ENCODE results near the gene TRAF2. TPM values are rescaled to one million over a fixed set of nuclear protein-coding genes. Genes with fewer than 3 reads are reported as not detected.
A peak's percentile ranks its signal among the peaks of the same experiment; 100 is the strongest.
"Not testable (repeated sequence)": the region's sequence is repeated elsewhere in the genome, so short reads cannot be mapped to it uniquely, and the experiment has no call there.

The TRAF2 gene
- polyA plus RNA-seq: 10 to 100 TPM in 2 of 3 donors, 1 to 10 TPM in 1; 7.6 to 32.7 (median 11.0) TPM

- Mint-ChIP-seq H3K27ac (peak within 1 kb of the TSS; percentile 87 to 97 (median 92)), H3K4me3 (peak within 1 kb of the TSS; percentile 81 to 89 (median 85)), H3K4me1 (peaks cover 31 to 41% of the 10 kb centered on the region in 2 donors), H3K27me3 (ENCODE audit: low read depth in 3 of 3) (peaks cover 0 to 3% (median 2%) of the 10 kb centered on the region in 3 donors), H3K9me3 (no peaks in the 10 kb centered on the region), H3K36me3 (no peaks in the 10 kb centered on the region)
- DNase-seq: peak; percentile 97 to 98 (median 98)
These were observed at the start of gene TRAF2 for GRCh38 chr9:136885950-136886578. TSS of gene TRAF2 (plus strand) at chr9:136886516. CDS start at chr9:136898741, 12,225 bp downstream.

GRCh38 chr9:136837146-136837855 lies 49.0 kb upstream of the TRAF2 start:
- H3K27ac Mint-ChIP-seq: no peak overlapping the region
- DNase-seq: no peak
- peaks cover 0 to 4% (median 0%) of the 10 kb centered on the region in 3 donors for H3K36me3 Mint-ChIP-seq
- H3K9me3 Mint-ChIP-seq: no peaks in the 10 kb centered on the region
- no peak overlapping the region for H3K4me3 Mint-ChIP-seq
- H3K27me3 Mint-ChIP-seq (ENCODE audit: low read depth in 3 of 3): peaks cover 0 to 2% (median under 1%) of the 10 kb centered on the region in 3 donors
- peaks cover 0 to 6% of the 10 kb centered on the region in 2 donors for H3K4me1 Mint-ChIP-seq

- H3K4me1 Mint-ChIP-seq; H3K36me3 Mint-ChIP-seq; H3K27me3 Mint-ChIP-seq (ENCODE audit: low read depth in 3 of 3); H3K27ac Mint-ChIP-seq; H3K4me3 Mint-ChIP-seq; DNase-seq; H3K9me3 Mint-ChIP-seq: not testable (repeated sequence)
These were observed 48.4 kb upstream of the TRAF2 start for GRCh38 chr9:136837856-136838277.

- H3K27ac Mint-ChIP-seq: no peak overlapping the region
- no peak overlapping the region for H3K4me3 Mint-ChIP-seq
These were observed 47.7 kb upstream of the TRAF2 start for GRCh38 chr9:136838314-136839228.

GRCh38 chr9:136839229-136840139 lies 46.8 kb upstream of the TRAF2 start:
- DNase-seq: no peak
- Mint-ChIP-seq H3K36me3 (peaks cover 0 to 4% (median 0%) of the 10 kb centered on the region in 3 donors), H3K4me3 (no peak overlapping the region), H3K9me3 (no peaks in the 10 kb centered on the region), H3K27ac (peak overlapping the region in 1 of 6 donors; percentile 22), H3K4me1 (peaks cover 4 to 11% of the 10 kb centered on the region in 2 donors), H3K27me3 (ENCODE audit: low read depth in 3 of 3) (peaks cover 7 to 10% (median 8%) of the 10 kb centered on the region in 3 donors)

More at GRCh38 chr9:136838314-136839228, 47.7 kb upstream of the TRAF2 start:
- Mint-ChIP-seq H3K4me1 (peaks cover 2 to 9% of the 10 kb centered on the region in 2 donors), H3K9me3 (no peaks in the 10 kb centered on the region), H3K36me3 (peaks cover 0 to 4% (median 0%) of the 10 kb centered on the region in 3 donors), H3K27me3 (ENCODE audit: low read depth in 3 of 3) (peaks cover 3 to 6% (median 4%) of the 10 kb centered on the region in 3 donors)
- DNase-seq: no peak

GRCh38 chr9:136840140-136840876 lies 46.0 kb upstream of the TRAF2 start:
- Mint-ChIP-seq H3K27ac (peak overlapping the region in 2 of 6 donors; percentile 22 to 28), H3K36me3 (peaks cover 0 to 4% (median 0%) of the 10 kb centered on the region in 3 donors), H3K4me3 (no peak overlapping the region), H3K4me1 (peaks cover 4 to 14% of the 10 kb centered on the region in 2 donors), H3K9me3 (no peaks in the 10 kb centered on the region), H3K27me3 (ENCODE audit: low read depth in 3 of 3) (peaks cover 9 to 14% (median 12%) of the 10 kb centered on the region in 3 donors)
- no peak for DNase-seq

GRCh38 chr9:136840877-136841645 lies 45.3 kb upstream of the TRAF2 start:
- Mint-ChIP-seq H3K27ac (no peak overlapping the region), H3K36me3 (peaks cover 0 to 4% (median 0%) of the 10 kb centered on the region in 3 donors), H3K9me3 (no peaks in the 10 kb centered on the region)

GRCh38 chr9:136841646-136842379 lies 44.5 kb upstream of the TRAF2 start:
- Mint-ChIP-seq H3K4me3 (peak overlapping the region; percentile 88 to 93 (median 89)), H3K4me1 (peaks cover 4 to 14% of the 10 kb centered on the region in 2 donors), H3K27me3 (ENCODE audit: low read depth in 3 of 3) (peaks cover 16 to 24% (median 22%) of the 10 kb centered on the region in 3 donors), H3K27ac (peak overlapping the region; percentile 68 to 93 (median 82))
- H3K9me3 Mint-ChIP-seq, H3K36me3 Mint-ChIP-seq, DNase-seq: not testable (repeated sequence)

More at GRCh38 chr9:136840877-136841645, 45.3 kb upstream of the TRAF2 start:
- Mint-ChIP-seq H3K4me3 (no peak overlapping the region), H3K4me1 (peaks cover 4 to 14% of the 10 kb centered on the region in 2 donors), H3K27me3 (ENCODE audit: low read depth in 3 of 3) (peaks cover 11 to 19% (median 17%) of the 10 kb centered on the region in 3 donors)
- no peak for DNase-seq

GRCh38 chr9:136842380-136842948 lies 43.9 kb upstream of the TRAF2 start, which contains the start of gene AJM1:
TSS of gene AJM1 (plus strand) at chr9:136842478. CDS start at chr9:136844415, 1,937 bp downstream.
- not testable (repeated sequence) for H3K9me3 Mint-ChIP-seq, H3K36me3 Mint-ChIP-seq
- H3K4me3 Mint-ChIP-seq: peak within 1 kb of the TSS; percentile 88 to 93 (median 89)
- peak; percentile 81 to 83 (median 82) for DNase-seq
- H3K4me1 Mint-ChIP-seq: peaks cover 5 to 14% of the 10 kb centered on the region in 2 donors
- H3K27ac Mint-ChIP-seq: peak within 1 kb of the TSS; percentile 68 to 94 (median 90)
- peaks cover 18 to 27% (median 26%) of the 10 kb centered on the region in 3 donors for H3K27me3 Mint-ChIP-seq (ENCODE audit: low read depth in 3 of 3)

- peak overlapping the region; percentile 86 to 94 (median 92) for H3K27ac Mint-ChIP-seq
- H3K36me3 Mint-ChIP-seq, H3K9me3 Mint-ChIP-seq: not testable (repeated sequence)
- H3K27me3 Mint-ChIP-seq (ENCODE audit: low read depth in 3 of 3): peaks cover 22 to 35% (median 32%) of the 10 kb centered on the region in 3 donors
- H3K4me1 Mint-ChIP-seq: peaks cover 11 to 21% of the 10 kb centered on the region in 2 donors
- peak overlapping the region; percentile 80 to 88 (median 85) for H3K4me3 Mint-ChIP-seq
- DNase-seq: peak in 2 of 3 donors; percentile 25 to 34
These were observed 43.0 kb upstream of the TRAF2 start for GRCh38 chr9:136843159-136843800.

All from immature natural killer cell (primary cell).